Kidney (tissue), 14 donors: ENCODE measurements around the gene LRFN4. TPM values are rescaled to one million over a fixed set of nuclear protein-coding genes. Genes with fewer than 3 reads are reported as not detected.

Experiments
- DNase-seq, 5 donors: peaks; one replicate each; pipeline ENCODE4 v3.0.0-alpha.2; 2013 to 2020
- FAIRE-seq: peaks from 2 replicates; lab custom pipeline; 2012; peaks lifted over from hg19 to GRCh38; lab: Jason Lieb, UNC
- H3K27ac ChIP-seq, 2 donors: one replicate each; pipeline ENCODE4 v1.7.0; 2013; ENCODE audit warnings: low read depth in 2 of 2, low read length in 2 of 2, inconsistent platforms in 1 of 2
- H3K27me3 ChIP-seq: one replicate; pipeline ENCODE4 v1.7.1; 2013; ENCODE audit warnings: low read length, inconsistent platforms; ENCODE audit not compliant: control insufficient read depth, insufficient read depth
- H3K36me3 ChIP-seq, 3 donors: one replicate each; pipeline versions ENCODE4 v1.7.0 to v1.7.1; 2013; ENCODE audit warnings: low read length in 3 of 3, control low read depth in 1 of 3, inconsistent platforms in 1 of 3; ENCODE audit not compliant: insufficient read depth in 3 of 3, control insufficient read depth in 2 of 3
- H3K4me1 ChIP-seq, 3 donors: one replicate each; pipeline versions ENCODE4 v1.7.0 to v1.7.1; 2013; ENCODE audit warnings: low read length in 3 of 3, inconsistent platforms in 1 of 3, low read depth in 1 of 3; ENCODE audit not compliant: control insufficient read depth in 2 of 3, insufficient read depth in 2 of 3
- H3K4me3 ChIP-seq, 3 donors: one replicate each; pipeline versions ENCODE4 v1.7.0 to v1.8.1; 2013; ENCODE audit warnings: low read length in 3 of 3, control low read depth in 1 of 3, inconsistent platforms in 1 of 3
- H3K9ac ChIP-seq, 3 donors: one replicate each; pipeline versions ENCODE4 v1.7.0 to v1.7.1; 2013; ENCODE audit warnings: low read length in 3 of 3, control low read depth in 1 of 3, inconsistent platforms in 1 of 3
- H3K9me3 ChIP-seq, 3 donors: one replicate each; pipeline versions ENCODE4 v1.7.0 to v1.7.1; 2013; ENCODE audit warnings: low read length in 3 of 3, control low read depth in 1 of 3, inconsistent platforms in 1 of 3; ENCODE audit not compliant: control insufficient read depth in 2 of 3, insufficient read depth in 1 of 3
- intact Hi-C: fragments of 100-400 bp; cut with DNase I; formaldehyde crosslinking; loops from one replicate; pipeline ENCODE4 v1.11.1; 2022
- polyA plus RNA-seq: library from polyadenylated mRNA; stranded (reverse); fragments of 350-450 nt; fragmentation: Illumina TruSeq; extraction: RNeasy Lipid Tissue Mini Kit (QIAGEN cat#74804); gene quantifications from one replicate; pipeline ENCODE4 v1.2.3, GENCODE V29; 2014; ENCODE audit warnings: low read depth, low replicate concordance; ENCODE audit not compliant: insufficient read depth
- total RNA-seq: library from RNA; stranded (reverse); fragmentation: NEBNext Ultra II Directional; extraction: Animal tissue kit (Norgen Biotek cat#: 25700); gene quantifications from one replicate; pipeline ENCODE4 v1.2.1, GENCODE V29; 2021
- TF ChIP-seq, protein P1 (sequence below): IDR thresholded peaks from 3 replicates; pipeline ENCODE4 v1.5.1; 2012; ENCODE audit warnings: mild to moderate bottlenecking, moderate library complexity, borderline replicate concordance; ENCODE audit not compliant: insufficient read depth; ENCODE audit errors: extremely low read depth
- donor health status: control.
- donor health status: control.
- donor health status: control.
- donor health status: control.
- donor health status: control.
- donor health status: DM: yes; HTN: yes; CAD: no.
- donor health status: Normal renal cell carcinoma (clear cell type).

Gene LRFN4
- total and polyA plus RNA-seq, 2 donors from 2014 or later, result 6.8 to 22.3 TPM

DNA sequence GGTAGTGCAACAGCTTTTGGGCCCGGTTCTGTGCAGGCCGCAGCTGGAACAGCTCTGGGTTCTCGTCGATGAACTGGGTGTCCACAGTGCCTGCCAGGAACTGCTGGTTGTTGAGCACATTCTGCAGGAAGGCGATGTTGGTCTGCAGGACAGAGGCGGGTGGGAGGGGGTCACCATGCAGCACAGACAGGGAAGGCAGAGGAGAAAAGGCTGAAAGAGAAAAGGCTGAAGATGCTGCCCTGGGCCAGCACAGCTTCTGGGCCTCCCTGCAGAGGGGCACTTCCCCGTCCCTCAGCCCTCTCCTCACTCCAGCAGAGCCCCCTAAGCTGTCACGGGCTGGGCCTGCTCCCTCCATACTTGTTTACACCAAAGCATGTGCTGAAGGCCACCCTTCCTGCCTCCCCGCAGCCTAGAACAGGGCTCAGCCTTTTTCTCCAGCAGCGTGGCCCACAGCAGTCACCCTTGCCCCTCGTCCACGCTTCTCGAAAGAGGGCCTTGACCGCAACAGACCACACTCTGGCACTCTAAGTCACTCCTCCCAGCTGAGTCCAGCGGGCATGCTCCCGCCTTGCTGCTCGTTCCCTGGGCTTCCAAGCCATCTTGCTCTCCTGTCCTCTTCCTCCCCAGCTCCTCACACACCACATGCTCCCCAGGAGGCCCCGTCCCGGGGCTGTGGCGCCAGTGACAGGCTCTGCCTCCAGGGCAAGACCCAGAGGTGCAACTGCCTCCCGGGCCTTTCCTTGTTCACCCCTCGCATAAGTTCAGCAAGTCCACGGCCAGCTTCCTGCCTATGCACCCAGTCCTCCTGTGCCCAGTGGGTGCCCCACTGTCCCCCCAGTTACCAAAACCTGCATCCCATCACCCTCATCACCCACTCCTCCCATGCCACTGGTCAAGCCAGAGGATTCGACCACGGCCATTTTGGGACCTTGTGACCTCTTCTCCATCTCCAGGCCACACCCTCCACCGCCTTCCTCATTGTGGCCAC is 3.3 kb upstream of the LRFN4 start:
- H3K4me3 ChIP-seq, result no peak overlapping the region
- FAIRE-seq (no peak), DNase-seq (peak in 1 of 5 donors; percentile 65)
- no peak overlapping the region for H3K27ac ChIP-seq
- H3K27me3 ChIP-seq, result no peaks in the 10 kb centered on the region
- peaks cover 0 to 4% (median 0%) of the 10 kb centered on the region in 3 donors for H3K36me3 ChIP-seq
- peaks cover 0 to 5% (median 0%) of the 10 kb centered on the region in 3 donors for H3K4me1 ChIP-seq
- no peaks in the 10 kb centered on the region for H3K9me3 ChIP-seq
- no peak overlapping the region for H3K9ac ChIP-seq
- TF ChIP-seq, protein P1, sequence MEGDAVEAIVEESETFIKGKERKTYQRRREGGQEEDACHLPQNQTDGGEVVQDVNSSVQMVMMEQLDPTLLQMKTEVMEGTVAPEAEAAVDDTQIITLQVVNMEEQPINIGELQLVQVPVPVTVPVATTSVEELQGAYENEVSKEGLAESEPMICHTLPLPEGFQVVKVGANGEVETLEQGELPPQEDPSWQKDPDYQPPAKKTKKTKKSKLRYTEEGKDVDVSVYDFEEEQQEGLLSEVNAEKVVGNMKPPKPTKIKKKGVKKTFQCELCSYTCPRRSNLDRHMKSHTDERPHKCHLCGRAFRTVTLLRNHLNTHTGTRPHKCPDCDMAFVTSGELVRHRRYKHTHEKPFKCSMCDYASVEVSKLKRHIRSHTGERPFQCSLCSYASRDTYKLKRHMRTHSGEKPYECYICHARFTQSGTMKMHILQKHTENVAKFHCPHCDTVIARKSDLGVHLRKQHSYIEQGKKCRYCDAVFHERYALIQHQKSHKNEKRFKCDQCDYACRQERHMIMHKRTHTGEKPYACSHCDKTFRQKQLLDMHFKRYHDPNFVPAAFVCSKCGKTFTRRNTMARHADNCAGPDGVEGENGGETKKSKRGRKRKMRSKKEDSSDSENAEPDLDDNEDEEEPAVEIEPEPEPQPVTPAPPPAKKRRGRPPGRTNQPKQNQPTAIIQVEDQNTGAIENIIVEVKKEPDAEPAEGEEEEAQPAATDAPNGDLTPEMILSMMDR, result no peak
- intact Hi-C loops, result no loop called here

DNA sequence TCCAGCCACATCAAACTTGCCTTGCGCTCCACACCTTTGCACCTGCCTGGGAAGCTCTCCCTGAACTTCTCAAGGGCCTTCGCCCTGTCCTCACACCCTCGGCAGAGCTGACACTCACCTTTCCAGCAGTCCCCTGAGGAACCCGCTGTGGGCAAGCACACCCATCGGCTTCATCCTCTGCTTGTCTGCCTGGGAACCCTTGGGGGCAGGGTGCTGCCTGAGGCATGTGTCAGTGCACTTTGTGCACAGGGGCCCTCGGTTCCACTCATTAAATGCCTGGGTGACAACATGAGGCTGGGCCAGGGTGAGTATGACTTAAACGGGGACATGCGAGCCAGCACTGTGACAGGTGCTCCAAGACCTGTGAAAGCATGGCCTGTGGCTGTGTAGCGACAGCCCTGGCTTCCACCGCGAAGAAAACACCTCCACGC is 2.6 kb upstream of the LRFN4 start:
- Histone ChIP-seq H3K4me3 (no peak overlapping the region), H3K27ac (no peak overlapping the region), H3K9ac (no peak overlapping the region), H3K27me3 (no peaks in the 10 kb centered on the region), H3K9me3 (no peaks in the 10 kb centered on the region), H3K4me1 (peaks cover 0 to 5% (median 0%) of the 10 kb centered on the region in 3 donors), H3K36me3 (no peaks in the 10 kb centered on the region)
- TF ChIP-seq, protein P1, result no peak
- peak in 2 of 5 donors; percentile 43 to 49 for DNase-seq
- intact Hi-C loops, result no loop called here
- no peak for FAIRE-seq

DNA sequence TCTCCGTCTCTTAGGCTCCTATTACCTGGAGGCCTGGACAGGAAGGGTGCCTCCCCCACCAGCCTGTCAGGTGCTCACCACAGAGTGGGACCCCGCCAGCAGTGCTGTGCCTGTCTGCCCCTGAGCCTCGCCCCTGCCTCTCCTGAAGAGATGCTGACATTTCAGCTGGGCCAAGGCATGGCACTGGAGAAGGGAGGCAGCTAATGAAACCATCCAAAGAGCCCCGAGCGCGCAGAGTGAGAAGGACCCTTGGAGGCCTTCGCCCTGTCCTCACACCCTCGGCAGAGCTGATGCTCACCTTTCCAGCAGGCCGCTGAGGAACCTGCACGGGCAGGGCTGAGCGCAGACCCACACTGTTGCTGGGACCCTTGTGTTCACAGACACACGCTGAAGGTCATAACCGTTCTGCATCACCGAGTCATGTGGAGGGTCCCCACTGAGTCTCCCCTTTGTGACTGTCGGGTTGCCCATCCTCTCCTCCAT is 2.1 kb upstream of the LRFN4 start:
- Histone ChIP-seq H3K4me3 (no peak overlapping the region), H3K27me3 (no peaks in the 10 kb centered on the region), H3K9me3 (no peaks in the 10 kb centered on the region), H3K27ac (no peak overlapping the region), H3K9ac (no peak overlapping the region), H3K36me3 (no peaks in the 10 kb centered on the region), H3K4me1 (peaks cover 0 to 5% (median 0%) of the 10 kb centered on the region in 3 donors)
- DNase-seq, result peak in 2 of 5 donors; percentile 48 to 77
- TF ChIP-seq, protein P1, result no peak
- FAIRE-seq, result no peak
- intact Hi-C loops, result no loop called here
